A549 (cell line): ENCODE results near the gene ARGLU1.

Source experiments
- CEBPB ChIP-seq, 2 experiments: fragments of >200 bp in 1 of 2; sonication (Bioruptor Twin) in 1 of 2; formaldehyde crosslinking in 1 of 2; IDR thresholded peaks; 2 replicates each; pipeline ENCODE4 v1.6.1; 2012 to 2016
- CHD2 ChIP-seq: fragments of 150-350 bp; IDR thresholded peaks from 2 replicates; pipeline ENCODE4 v1.6.1; 2014; ENCODE audit warnings: low read length; ENCODE audit not compliant: partially characterized antibody
- EHMT2 ChIP-seq: fragments of 200-600 bp; sonication (generic); IDR thresholded peaks from 2 replicates; pipeline ENCODE4 v1.6.1; 2016; ENCODE audit warnings: antibody characterized with exemption, low read depth, mild to moderate bottlenecking, moderate library complexity
- MAZ ChIP-seq: fragments of 150-350 bp; IDR thresholded peaks from 2 replicates; pipeline ENCODE4 v1.6.1; 2014; ENCODE audit warnings: antibody characterized with exemption, low read depth, low read length, borderline replicate concordance
- POLR2A ChIP-seq: IDR thresholded peaks from 2 replicates; pipeline ENCODE4 v1.6.1; 2012; ENCODE audit warnings: mild to moderate bottlenecking, low read length
- REST ChIP-seq: fragments of 200-600 bp; sonication (generic); IDR thresholded peaks from 2 replicates; pipeline ENCODE4 v1.6.1; 2016; ENCODE audit warnings: antibody characterized with exemption, mild to moderate bottlenecking, moderate library complexity
- SREBF2 ChIP-seq: fragments of 450-650 bp; IDR thresholded peaks from 2 replicates; pipeline ENCODE4 v1.6.1; 2014; ENCODE audit warnings: mild to moderate bottlenecking, moderate library complexity
- TF ChIP-seq, protein P1 (sequence below): fragments of >200 bp; sonication (Bioruptor Twin); formaldehyde crosslinking; IDR thresholded peaks from 3 replicates; pipeline ENCODE4 v1.5.1; 2016

- TF ChIP-seq REST (no peak), POLR2A (no peak), CHD2 (no peak), MAZ (no peak), EHMT2 (no peak), CEBPB (IDR thresholded peaks at IDR 0.05) (no peak), SREBF2 (no peak)
- TF ChIP-seq, protein P1, sequence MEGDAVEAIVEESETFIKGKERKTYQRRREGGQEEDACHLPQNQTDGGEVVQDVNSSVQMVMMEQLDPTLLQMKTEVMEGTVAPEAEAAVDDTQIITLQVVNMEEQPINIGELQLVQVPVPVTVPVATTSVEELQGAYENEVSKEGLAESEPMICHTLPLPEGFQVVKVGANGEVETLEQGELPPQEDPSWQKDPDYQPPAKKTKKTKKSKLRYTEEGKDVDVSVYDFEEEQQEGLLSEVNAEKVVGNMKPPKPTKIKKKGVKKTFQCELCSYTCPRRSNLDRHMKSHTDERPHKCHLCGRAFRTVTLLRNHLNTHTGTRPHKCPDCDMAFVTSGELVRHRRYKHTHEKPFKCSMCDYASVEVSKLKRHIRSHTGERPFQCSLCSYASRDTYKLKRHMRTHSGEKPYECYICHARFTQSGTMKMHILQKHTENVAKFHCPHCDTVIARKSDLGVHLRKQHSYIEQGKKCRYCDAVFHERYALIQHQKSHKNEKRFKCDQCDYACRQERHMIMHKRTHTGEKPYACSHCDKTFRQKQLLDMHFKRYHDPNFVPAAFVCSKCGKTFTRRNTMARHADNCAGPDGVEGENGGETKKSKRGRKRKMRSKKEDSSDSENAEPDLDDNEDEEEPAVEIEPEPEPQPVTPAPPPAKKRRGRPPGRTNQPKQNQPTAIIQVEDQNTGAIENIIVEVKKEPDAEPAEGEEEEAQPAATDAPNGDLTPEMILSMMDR, result no peak
Observed at GRCh38 chr13:106527826-106528225, 40.1 kb downstream of the ARGLU1 start.
